Sigmoid colon (tissue), 7 donors: Measurements from ENCODE around the gene SLC16A3. TPM values are rescaled to one million over a fixed set of nuclear protein-coding genes. Genes with fewer than 3 reads are reported as not detected.
A peak's percentile ranks its signal among the peaks of the same experiment; 100 is the strongest.

ENCODE experiments used
- DNase-seq: peaks from one replicate; pipeline ENCODE4 v3.0.0-alpha.2; 2019
- H3K27ac ChIP-seq, 4 donors: fragments of 200-600 bp; sonication (generic); one replicate each; pipeline ENCODE4 v1.5.1; 2016 to 2019; ENCODE audit warnings: mild to moderate bottlenecking in 1 of 4
- H3K27me3 ChIP-seq, 3 donors: fragments of 200-600 bp; sonication (generic); one replicate each; pipeline ENCODE4 v1.5.1; 2019; ENCODE audit warnings: mild to moderate bottlenecking in 1 of 3
- H3K36me3 ChIP-seq, 4 donors: fragments of 200-600 bp; sonication (generic); one replicate each; pipeline ENCODE4 v1.5.1; 2016 to 2019
- H3K4me1 ChIP-seq, 4 donors: fragments of 200-600 bp; sonication (generic); one replicate each; pipeline ENCODE4 v1.5.1; 2017 to 2019
- H3K4me3 ChIP-seq, 4 donors: fragments of 200-600 bp; sonication (generic); one replicate each; pipeline ENCODE4 v1.5.1; 2017 to 2019; ENCODE audit warnings: mild to moderate bottlenecking in 2 of 4, moderate library complexity in 1 of 4
- H3K9me3 ChIP-seq, 4 donors: fragments of 200-600 bp in 3 of 4; sonication (generic) in 3 of 4; one replicate each; pipeline versions ENCODE4 v1.5.1 to v1.6.1; 2013 to 2019
- EP300 ChIP-seq, 4 donors: sonication (generic); formaldehyde crosslinking; IDR thresholded peaks; one replicate each; pipeline ENCODE4 v1.6.1; 2017; ENCODE audit warnings: antibody characterized with exemption in 4 of 4
- POLR2A ChIP-seq, 2 donors: fragments of 450-650 bp; IDR thresholded peaks; one replicate each; pipeline ENCODE4 v1.6.1; 2016; ENCODE audit warnings: antibody characterized with exemption in 2 of 2, mild to moderate bottlenecking in 2 of 2, moderate library complexity in 2 of 2
- POLR2AphosphoS5 ChIP-seq, 4 donors: sonication (generic); formaldehyde crosslinking; IDR thresholded peaks; one replicate each; pipeline ENCODE4 v1.6.1; 2017; ENCODE audit warnings: antibody characterized with exemption in 4 of 4
- WGBS, 2 donors: extraction: QIAGEN DNeasy Blood & Tissue Kit; methylation state at CpG; one replicate each; pipeline ENCODE4 v1.1.7; 2013; 5-methylcytosine and 5-hydroxymethylcytosine counted together
- intact Hi-C: fragments of 100-400 bp; cut with DNase I; formaldehyde crosslinking; loops from one replicate; pipeline ENCODE4 v1.15.1; 2023
- polyA plus RNA-seq, 3 donors: library from polyadenylated mRNA; stranded (reverse); fragments of 200-250 nt; gene quantifications; one replicate each; pipeline ENCODE4 v1.2.3, GENCODE V29; 2013
- total RNA-seq, 4 donors: library from RNA; depleted of rRNA; stranded (reverse); fragments of >200 nt; gene quantifications; one replicate each; pipeline ENCODE4 v1.1.0, GENCODE V29; 2016
- TF ChIP-seq, protein P1 (sequence below), 4 experiments: fragments of 450-650 bp in 3 of 4; fragments of 200-600 bp in 1 of 4; IDR thresholded peaks; one replicate each; pipeline ENCODE4 v1.5.1; 2016 to 2019; ENCODE audit warnings: antibody characterized with exemption in 4 of 4, mild to moderate bottlenecking in 3 of 4, moderate library complexity in 2 of 4
- donor health status: healthy with polysubstance abuse.
- donor health status: Bipolar disorder and iron deficiency.
- donor health status: healthy.

Gene SLC16A3
- total and polyA plus RNA-seq, 7 donors: 9.6 to 140 (median 12.6) TPM

DNA sequence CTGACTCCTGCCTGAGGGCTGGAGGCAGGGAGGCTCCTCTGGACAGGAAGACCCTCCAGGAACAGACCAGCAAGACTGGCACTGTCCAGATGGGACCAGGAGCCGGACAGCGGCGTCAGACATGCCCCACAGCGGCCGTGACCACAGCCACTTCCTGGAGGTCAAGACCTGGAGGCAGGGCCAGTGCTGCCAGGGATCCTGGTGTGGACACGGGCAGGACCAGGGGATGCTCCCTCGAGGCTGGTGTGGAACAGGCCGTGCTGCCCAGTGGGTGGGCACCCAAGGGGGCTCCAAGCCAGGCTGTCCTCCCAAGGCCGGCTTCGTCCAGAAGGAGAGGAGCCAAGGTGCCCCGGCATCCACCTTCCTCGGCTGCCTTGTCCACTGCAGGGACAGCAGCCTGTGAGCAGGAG is 11.7 kb upstream of the SLC16A3 start:
- intact Hi-C loops: no loop called here
- Histone ChIP-seq H3K4me1 (peaks cover 0 to 27% (median 8%) of the 10 kb centered on the region in 4 donors), H3K4me3 (no peak overlapping the region), H3K27me3 (no peaks in the 10 kb centered on the region), H3K9me3 (no peaks in the 10 kb centered on the region), H3K36me3 (no peaks in the 10 kb centered on the region), H3K27ac (peak overlapping the region; percentile 53 to 76 (median 62))
- 74 to 75% methylated on average over 12 of the region's 12 CpGs for WGBS, 2 donors
- DNase-seq: peak; percentile 68
- no peak for TF ChIP-seq POLR2A (IDR thresholded peaks at IDR 0.05)
- TF ChIP-seq POLR2AphosphoS5 (IDR thresholded peaks at IDR 0.05): no peak
- no peak for TF ChIP-seq EP300 (IDR thresholded peaks at IDR 0.05)
- TF ChIP-seq, protein P1, sequence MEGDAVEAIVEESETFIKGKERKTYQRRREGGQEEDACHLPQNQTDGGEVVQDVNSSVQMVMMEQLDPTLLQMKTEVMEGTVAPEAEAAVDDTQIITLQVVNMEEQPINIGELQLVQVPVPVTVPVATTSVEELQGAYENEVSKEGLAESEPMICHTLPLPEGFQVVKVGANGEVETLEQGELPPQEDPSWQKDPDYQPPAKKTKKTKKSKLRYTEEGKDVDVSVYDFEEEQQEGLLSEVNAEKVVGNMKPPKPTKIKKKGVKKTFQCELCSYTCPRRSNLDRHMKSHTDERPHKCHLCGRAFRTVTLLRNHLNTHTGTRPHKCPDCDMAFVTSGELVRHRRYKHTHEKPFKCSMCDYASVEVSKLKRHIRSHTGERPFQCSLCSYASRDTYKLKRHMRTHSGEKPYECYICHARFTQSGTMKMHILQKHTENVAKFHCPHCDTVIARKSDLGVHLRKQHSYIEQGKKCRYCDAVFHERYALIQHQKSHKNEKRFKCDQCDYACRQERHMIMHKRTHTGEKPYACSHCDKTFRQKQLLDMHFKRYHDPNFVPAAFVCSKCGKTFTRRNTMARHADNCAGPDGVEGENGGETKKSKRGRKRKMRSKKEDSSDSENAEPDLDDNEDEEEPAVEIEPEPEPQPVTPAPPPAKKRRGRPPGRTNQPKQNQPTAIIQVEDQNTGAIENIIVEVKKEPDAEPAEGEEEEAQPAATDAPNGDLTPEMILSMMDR (IDR thresholded peaks at IDR 0.05): no peak

DNA sequence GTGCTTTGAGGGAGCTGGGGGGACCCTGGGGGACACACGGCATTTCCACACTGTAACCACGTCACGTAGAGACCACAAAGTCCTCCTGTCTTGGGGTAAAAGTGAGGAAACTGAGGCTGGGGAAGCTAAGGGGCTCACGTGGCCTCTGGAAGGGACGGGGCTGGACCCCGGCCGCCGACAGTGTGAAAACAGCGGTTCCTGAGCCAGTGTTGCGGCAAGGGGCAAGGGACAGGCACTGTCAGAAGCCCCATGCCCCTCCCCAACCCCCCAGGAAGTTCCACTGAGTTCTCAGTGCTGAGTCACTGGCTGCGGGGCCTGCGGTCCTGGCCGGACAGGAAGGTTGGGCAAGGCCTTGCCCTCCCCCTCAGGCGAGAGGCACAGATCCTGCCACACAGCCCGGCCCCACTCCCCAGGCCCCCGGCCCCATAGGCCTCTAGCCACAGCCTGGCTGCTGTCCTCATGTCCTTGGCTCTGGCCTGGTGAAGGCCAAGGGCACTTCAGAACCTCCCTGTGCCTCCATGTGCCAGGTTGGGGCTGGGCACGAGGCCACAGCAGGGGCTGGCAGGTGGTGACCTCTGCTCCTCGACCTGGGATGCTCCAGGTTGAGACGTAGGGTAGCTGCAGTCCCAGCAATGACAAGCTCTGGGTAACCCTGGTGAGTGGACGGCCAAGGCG is 11.2 kb upstream of the SLC16A3 start:
- no peak overlapping the region for H3K4me3 ChIP-seq
- H3K4me1 ChIP-seq: peaks cover 0 to 27% (median 8%) of the 10 kb centered on the region in 4 donors
- 70 to 73% methylated on average over 21 of the region's 21 CpGs for WGBS, 2 donors
- no peaks in the 10 kb centered on the region for H3K27me3 ChIP-seq
- no peaks in the 10 kb centered on the region for H3K36me3 ChIP-seq
- peak; percentile 83 for DNase-seq
- H3K9me3 ChIP-seq: no peaks in the 10 kb centered on the region
- peak overlapping the region; percentile 53 to 76 (median 62) for H3K27ac ChIP-seq
- intact Hi-C loops: no loop called here
- TF ChIP-seq, protein P1 (IDR thresholded peaks at IDR 0.05): no peak
- TF ChIP-seq EP300 (IDR thresholded peaks at IDR 0.05) (no peak), POLR2AphosphoS5 (IDR thresholded peaks at IDR 0.05) (no peak)

DNA sequence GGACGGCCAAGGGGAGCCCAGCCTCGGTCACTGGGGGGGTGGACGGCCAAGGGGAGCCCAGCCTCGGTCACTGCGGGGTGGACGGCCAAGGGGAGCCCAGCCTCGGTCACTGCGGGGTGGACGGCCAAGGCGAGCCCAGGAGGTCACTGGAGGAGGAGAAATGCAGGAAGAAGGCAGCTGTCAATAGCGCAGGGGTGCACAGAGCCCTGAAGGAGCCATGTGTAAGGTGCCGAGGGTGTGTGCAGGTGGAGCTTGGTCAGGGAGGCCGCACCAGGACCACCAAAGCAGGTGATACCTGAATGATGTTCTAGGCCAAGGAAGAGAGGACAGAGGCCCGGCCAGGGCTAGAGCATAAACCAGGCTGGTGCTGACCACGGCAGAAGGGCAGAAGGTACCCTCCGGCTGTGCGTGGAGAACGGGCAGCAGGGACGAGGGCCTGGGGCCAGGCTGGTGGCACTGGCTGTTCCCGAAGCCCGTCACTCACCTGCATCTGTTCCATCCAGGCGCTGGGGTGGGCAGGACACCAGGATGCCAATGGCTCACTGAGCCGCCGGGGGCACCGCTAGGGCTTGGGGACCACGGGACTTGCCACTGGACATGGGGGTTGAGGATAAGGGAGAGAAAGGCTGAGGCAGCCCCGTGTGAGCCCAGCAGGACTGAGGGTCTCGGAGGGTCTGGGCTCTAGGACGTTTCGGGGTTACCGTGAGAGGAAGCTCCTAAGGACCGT is 10.3 kb upstream of the SLC16A3 start:
- Histone ChIP-seq H3K27me3 (no peaks in the 10 kb centered on the region), H3K9me3 (no peaks in the 10 kb centered on the region), H3K4me3 (no peak overlapping the region), H3K36me3 (no peaks in the 10 kb centered on the region), H3K4me1 (peaks cover 0 to 21% (median 5%) of the 10 kb centered on the region in 4 donors), H3K27ac (no peak overlapping the region)
- WGBS, 2 donors: 92 to 94% methylated on average over 32 of the region's 32 CpGs
- intact Hi-C loops: no loop called here
- TF ChIP-seq POLR2AphosphoS5 (IDR thresholded peaks at IDR 0.05) (no peak), POLR2A (IDR thresholded peaks at IDR 0.05) (no peak), EP300 (IDR thresholded peaks at IDR 0.05) (no peak)
- TF ChIP-seq, protein P1 (IDR thresholded peaks at IDR 0.05): no peak
- no peak for DNase-seq

DNA sequence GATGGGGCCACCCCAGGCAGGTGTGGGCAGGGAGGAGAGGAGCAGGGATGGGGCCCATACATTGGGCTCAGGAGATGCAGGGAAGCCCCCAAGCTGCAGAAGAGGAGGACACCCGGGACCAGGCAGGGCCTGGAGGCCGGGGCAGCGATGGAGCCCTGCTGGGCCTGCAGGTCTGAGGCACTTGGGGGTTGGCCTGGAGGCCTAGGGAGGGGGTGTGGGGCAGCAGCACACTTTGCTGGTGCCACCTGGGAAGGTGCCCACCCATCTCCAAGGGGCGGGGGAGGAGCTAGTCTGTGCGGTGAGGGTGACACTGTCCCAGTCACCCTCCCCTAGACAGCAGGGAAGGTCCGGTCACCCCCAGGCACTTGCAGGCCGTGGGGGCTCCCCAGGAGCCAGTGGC is 9.8 kb upstream of the SLC16A3 start:
- Histone ChIP-seq H3K36me3 (no peaks in the 10 kb centered on the region), H3K27ac (no peak overlapping the region), H3K4me1 (peaks cover 0 to 18% (median under 1%) of the 10 kb centered on the region in 4 donors), H3K4me3 (no peak overlapping the region), H3K27me3 (no peaks in the 10 kb centered on the region), H3K9me3 (no peaks in the 10 kb centered on the region)
- intact Hi-C loops: no loop called here
- TF ChIP-seq, protein P1 (IDR thresholded peaks at IDR 0.05): no peak
- TF ChIP-seq POLR2A (IDR thresholded peaks at IDR 0.05) (no peak), EP300 (IDR thresholded peaks at IDR 0.05) (no peak), POLR2AphosphoS5 (IDR thresholded peaks at IDR 0.05) (no peak)
- no peak for DNase-seq
- 91 to 92% methylated on average over 7 of the region's 7 CpGs for WGBS, 2 donors
